ENCODE data around the gene PLAAT5.
"Not testable (repeated sequence)": the region's sequence is repeated elsewhere in the genome, so short reads cannot be mapped to it uniquely, and the experiment has no call there.

DNA sequence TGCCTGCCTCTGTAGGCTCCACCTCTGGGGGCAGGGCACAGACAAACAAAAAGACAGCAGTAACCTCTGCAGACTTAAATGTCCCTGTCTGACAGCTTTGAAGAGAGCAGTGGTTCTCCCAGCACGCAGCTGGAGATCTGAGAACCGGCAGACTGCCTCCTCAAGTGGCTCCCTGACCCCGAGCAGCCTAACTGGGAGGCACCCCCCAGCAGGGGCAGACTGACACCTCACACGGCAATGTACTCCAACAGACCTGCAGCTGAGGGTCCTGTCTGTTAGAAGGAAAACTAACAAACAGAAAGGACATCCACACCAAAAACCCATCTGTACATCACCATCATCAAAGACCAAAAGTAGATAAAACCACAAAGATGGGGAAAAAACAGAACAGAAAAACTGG lies 55.1 kb downstream of the PLAAT5 start:
- TF ChIP-seq ZFX (IDR thresholded peaks at IDR 0.05) = not testable (repeated sequence)
- TF ChIP-seq, protein P1, sequence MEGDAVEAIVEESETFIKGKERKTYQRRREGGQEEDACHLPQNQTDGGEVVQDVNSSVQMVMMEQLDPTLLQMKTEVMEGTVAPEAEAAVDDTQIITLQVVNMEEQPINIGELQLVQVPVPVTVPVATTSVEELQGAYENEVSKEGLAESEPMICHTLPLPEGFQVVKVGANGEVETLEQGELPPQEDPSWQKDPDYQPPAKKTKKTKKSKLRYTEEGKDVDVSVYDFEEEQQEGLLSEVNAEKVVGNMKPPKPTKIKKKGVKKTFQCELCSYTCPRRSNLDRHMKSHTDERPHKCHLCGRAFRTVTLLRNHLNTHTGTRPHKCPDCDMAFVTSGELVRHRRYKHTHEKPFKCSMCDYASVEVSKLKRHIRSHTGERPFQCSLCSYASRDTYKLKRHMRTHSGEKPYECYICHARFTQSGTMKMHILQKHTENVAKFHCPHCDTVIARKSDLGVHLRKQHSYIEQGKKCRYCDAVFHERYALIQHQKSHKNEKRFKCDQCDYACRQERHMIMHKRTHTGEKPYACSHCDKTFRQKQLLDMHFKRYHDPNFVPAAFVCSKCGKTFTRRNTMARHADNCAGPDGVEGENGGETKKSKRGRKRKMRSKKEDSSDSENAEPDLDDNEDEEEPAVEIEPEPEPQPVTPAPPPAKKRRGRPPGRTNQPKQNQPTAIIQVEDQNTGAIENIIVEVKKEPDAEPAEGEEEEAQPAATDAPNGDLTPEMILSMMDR (conservative IDR thresholded peaks at IDR 0.05) = not testable (repeated sequence)

All from C4-2B (cell line).